HepG2 (cell line): ENCODE results near the gene FAM53B. TPM values are rescaled to one million over a fixed set of nuclear protein-coding genes. Genes with fewer than 3 reads are reported as not detected.

Experiments
- ATAC-seq: fragments of 200-7000 bp; cut with Tn5 transposase; 3 replicates; pipeline ENCODE4 v1.9.1; 2020; ENCODE audit warnings: mild to moderate bottlenecking, moderate library complexity
- BruUV-seq: library from RNA; stranded (reverse); fragments of 400-500 nt; replicated peaks from 2 replicates; lab custom pipeline; 2021; lab: Mats Ljungman, UMichigan
- CTCF ChIA-PET: fragments of 300-600 bp; formaldehyde crosslinking; extraction: SDS; loops from one replicate; lab custom pipeline; 2021; ENCODE audit warnings: low total read pairs, inconsistent platforms, low intra/inter-chr PET ratio; lab: Yijun Ruan, JAX
- POLR2A ChIA-PET: fragments of 350-600 bp; sonication (Branson Sonifier 250); formaldehyde crosslinking; loops from one replicate; lab custom pipeline; 2020; ENCODE audit warnings: antibody characterized with exemption, inconsistent platforms; lab: Yijun Ruan, JAX
- DNase-seq: peaks from one replicate; pipeline ENCODE4 v3.0.0-alpha.2; 2015; ENCODE audit warnings: low spot score
- FAIRE-seq: peaks from 3 replicates; lab custom pipeline; 2011; peaks lifted over from hg19 to GRCh38; lab: Jason Lieb, UNC
- H2AFZ ChIP-seq: one replicate; pipeline ENCODE4 v1.6.1; 2011; ENCODE audit warnings: low read length, inconsistent platforms
- H3K27ac ChIP-seq: fragments of 300-600 bp; 3 replicates; pipeline ENCODE4 v1.8.0; 2011; ENCODE audit warnings: mixed run types, mild to moderate bottlenecking, mixed read lengths, low read length, inconsistent platforms; ENCODE audit not compliant: insufficient read depth; ENCODE audit errors: extremely low read length
- H3K27me3 ChIP-seq, 2 experiments: fragments of 200-600 bp in 1 of 2; 2 replicates in 1 of 2; 3 replicates in 1 of 2; pipeline versions ENCODE4 v1.6.0 to v1.8.0; 2011; ENCODE audit warnings: low read length in 2 of 2, mild to moderate bottlenecking in 2 of 2, moderate library complexity in 2 of 2, inconsistent platforms in 1 of 2; ENCODE audit not compliant: insufficient read depth in 2 of 2, control insufficient read depth in 1 of 2
- H3K36me3 ChIP-seq, 2 experiments: fragments of 200-600 bp in 1 of 2; replicated peaks in 1 of 2; 2 replicates in 1 of 2; 3 replicates in 1 of 2; pipeline versions ENCODE4 v1.5.1 to v1.8.0; 2011; ENCODE audit warnings: low read length in 2 of 2, inconsistent platforms in 1 of 2; ENCODE audit not compliant: insufficient read depth in 2 of 2, control insufficient read depth in 1 of 2
- H3K4me1 ChIP-seq: 2 replicates; pipeline ENCODE4 v1.5.1; 2012; ENCODE audit warnings: low read length, inconsistent platforms; ENCODE audit not compliant: insufficient read depth
- H3K4me2 ChIP-seq: 2 replicates; pipeline ENCODE4 v1.6.0; 2011; ENCODE audit warnings: low read depth, low read length, inconsistent platforms
- H3K4me3 ChIP-seq, 3 experiments: fragments of 200-600 bp in 1 of 3; sonication (generic), shearing (Covaris generic) in 1 of 3; replicated peaks in 1 of 3; 2 replicates each; pipeline ENCODE4 v1.5.1; 2011 to 2016; ENCODE audit warnings: low read length in 3 of 3, inconsistent platforms in 2 of 3, low read depth in 2 of 3, mild to moderate bottlenecking in 2 of 3, control low read depth in 1 of 3, mixed read lengths in 1 of 3; ENCODE audit not compliant: insufficient read depth in 1 of 3
- H3K79me2 ChIP-seq: one replicate; pipeline ENCODE4 v1.6.1; 2011; ENCODE audit warnings: low read length, inconsistent platforms; ENCODE audit not compliant: insufficient read depth
- H3K9ac ChIP-seq: 2 replicates; pipeline ENCODE4 v1.6.0; 2011; ENCODE audit warnings: mild to moderate bottlenecking, low read depth, low read length, inconsistent platforms; ENCODE audit not compliant: insufficient read depth
- H3K9me3 ChIP-seq: 2 replicates; pipeline ENCODE4 v1.5.1; 2012; ENCODE audit warnings: mild to moderate bottlenecking, low read length
- H4K20me1 ChIP-seq: 2 replicates; pipeline ENCODE4 v1.6.0; 2011; ENCODE audit warnings: inconsistent platforms, mild to moderate bottlenecking, low read length, moderate library complexity; ENCODE audit not compliant: insufficient read depth
- FOXK2 ChIP-seq: fragments of 450-650 bp; IDR thresholded peaks from 2 replicates; pipeline ENCODE4 v1.6.1; 2016
- HNF4A ChIP-seq: sonication (generic); formaldehyde crosslinking; IDR thresholded peaks from 2 replicates; pipeline ENCODE4 v1.4.0; 2020; ENCODE audit warnings: missing genetic modification reagents
- RXRA ChIP-seq: sonication (generic); formaldehyde crosslinking; IDR thresholded peaks from 2 replicates; pipeline ENCODE4 v1.5.1; 2020; ENCODE audit warnings: missing genetic modification reagents
- ZNF33B ChIP-seq: sonication (generic); formaldehyde crosslinking; IDR thresholded peaks from 2 replicates; pipeline ENCODE4 v1.5.1; 2020; ENCODE audit warnings: mild to moderate bottlenecking, missing genetic modification reagents
- ZNF75D ChIP-seq: sonication (generic); formaldehyde crosslinking; IDR thresholded peaks from 2 replicates; pipeline ENCODE4 v1.8.1; 2023; ENCODE audit warnings: missing genetic modification reagents, mild to moderate bottlenecking, borderline replicate concordance
- ZNF781 ChIP-seq: sonication (generic); formaldehyde crosslinking; IDR thresholded peaks from 2 replicates; pipeline ENCODE4 v1.5.1; 2020; ENCODE audit warnings: borderline replicate concordance, mild to moderate bottlenecking, missing genetic modification reagents; ENCODE audit errors: not compliant biosample characterization
- WGBS: methylation state at CpG from one replicate; pipeline ENCODE4 v1.1.6; 2017; ENCODE audit warnings: low lambda C conversion rate; 5-methylcytosine and 5-hydroxymethylcytosine counted together
- in situ Hi-C: cut with HindIII; loops from 2 replicates; pipeline ENCODE4 v1.10.0; 2017; ENCODE audit warnings: low pct_unique_long_range_greater_than_20kb; ENCODE audit not compliant: extremely low pct_ligation_motif_present
- intact Hi-C: fragments of 100-400 bp; cut with micrococcal nuclease; formaldehyde crosslinking; loops from one replicate; pipeline ENCODE4 v1.10.0; 2022; ENCODE audit not compliant: unreplicated experiment
- polyA plus RNA-seq, 8 experiments: library from polyadenylated mRNA; depleted of rRNA in 3 of 8; stranded (reverse) in 7 of 8; unstranded in 1 of 8; fragments of >200 nt; fragmentation: Illumina TruSeq in 4 of 8; extraction: Trizol in 4 of 8; gene quantifications; 2 replicates each; pipeline versions ENCODE4 v1.2.1 to v1.2.3, GENCODE V29; 2011 to 2016; ENCODE audit warnings: low read depth in 4 of 8, missing spikeins in 1 of 8, mixed read lengths in 1 of 8; ENCODE audit not compliant: insufficient read depth in 1 of 8
- total RNA-seq, 5 experiments: library from RNA; depleted of rRNA; stranded (reverse); fragments of >200 nt; fragmentation: Illumina TruSeq; extraction: Trizol; gene quantifications; 2 replicates each; pipeline ENCODE4 v1.2.3, GENCODE V29; 2016; ENCODE audit warnings: low read depth in 1 of 5
- TF ChIP-seq, protein P1 (sequence below): sonication (generic); formaldehyde crosslinking; IDR thresholded peaks from 2 replicates; pipeline ENCODE4 v1.5.0; 2020; ENCODE audit warnings: missing genetic modification reagents
- TF ChIP-seq, protein P2 (sequence below): sonication (generic); formaldehyde crosslinking; IDR thresholded peaks from 2 replicates; pipeline ENCODE4 v1.5.1; 2020; ENCODE audit warnings: mild to moderate bottlenecking, missing genetic modification reagents, borderline replicate concordance

Gene FAM53B
- total and polyA plus RNA-seq, 2 of the 13 experiments (the other 11 are each of a cell fraction or from before 2014, with no cell fraction given): 6.4 to 19.3 TPM

DNA sequence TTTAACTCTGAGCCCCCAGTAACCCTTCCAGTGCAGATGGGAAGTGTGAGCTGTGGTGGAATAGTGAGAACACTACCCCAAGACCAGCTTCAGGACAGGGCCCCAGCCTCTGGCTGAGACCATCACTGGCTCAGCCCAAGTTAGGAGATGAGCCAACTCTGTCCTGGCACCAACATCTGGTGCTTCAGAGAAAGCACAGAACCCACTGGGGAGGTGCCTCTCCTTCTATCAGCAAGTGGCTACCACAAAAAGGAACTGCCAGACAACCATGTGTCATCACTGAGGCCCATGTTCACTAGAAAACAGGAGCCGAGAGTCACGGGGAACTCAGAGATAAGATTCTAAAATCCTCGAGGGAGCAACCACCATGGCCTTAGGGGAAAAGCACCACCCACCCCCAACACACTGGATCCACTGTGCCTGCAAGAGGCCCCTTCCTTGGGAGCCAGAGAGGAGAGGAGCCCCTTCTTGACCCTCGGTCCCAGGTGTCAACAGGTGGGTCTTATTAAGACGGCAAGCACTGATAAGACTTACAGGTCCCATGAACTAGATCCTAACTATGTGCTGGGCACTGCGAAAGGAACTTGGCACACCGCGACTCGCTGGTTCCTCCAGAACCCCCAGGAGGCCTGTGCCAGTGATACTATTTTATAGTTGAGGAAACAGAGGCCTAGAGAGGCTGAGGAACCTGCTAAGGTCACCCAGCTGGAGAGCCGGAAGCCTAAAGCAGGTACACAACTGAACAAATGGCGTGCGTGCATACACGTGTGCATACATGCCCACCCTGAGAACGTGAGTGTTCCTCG is 102.7 kb downstream of the FAM53B start:
- no TSS peak for BruUV-seq
- H4K20me1 ChIP-seq: peaks cover 9% of the 10 kb centered on the region; the same call in 1 of the 2 replicates
- ChIA-PET POLR2A (no interaction called here), CTCF (no interaction called here)
- no peaks in the 10 kb centered on the region for H3K27me3 ChIP-seq
- H3K9ac ChIP-seq: no peak overlapping the region
- in situ Hi-C loops (no loop called here), intact Hi-C loops (no loop called here)
- ATAC-seq (no peak), DNase-seq (no peak), FAIRE-seq (no peak)
- H3K9me3 ChIP-seq: no peaks in the 10 kb centered on the region
- H3K27ac ChIP-seq: no peak overlapping the region
- 85% methylated on average over 15 of the region's 15 CpGs for WGBS
- H3K36me3 ChIP-seq: peaks cover 0 to 3% of the 10 kb centered on the region in 2 experiments; a peak in 2 of 5 replicates
- no peak overlapping the region for H3K4me2 ChIP-seq
- no peaks in the 10 kb centered on the region for H3K79me2 ChIP-seq
- H3K4me3 ChIP-seq: no peak overlapping the region
- no peak overlapping the region for H2AFZ ChIP-seq
- H3K4me1 ChIP-seq: peaks cover 6% of the 10 kb centered on the region
- TF ChIP-seq FOXK2 (no peak), ZNF75D (no peak), HNF4A (no peak), ZNF33B (CRISPR knock-in tag) (no peak)
- TF ChIP-seq, protein P1, sequence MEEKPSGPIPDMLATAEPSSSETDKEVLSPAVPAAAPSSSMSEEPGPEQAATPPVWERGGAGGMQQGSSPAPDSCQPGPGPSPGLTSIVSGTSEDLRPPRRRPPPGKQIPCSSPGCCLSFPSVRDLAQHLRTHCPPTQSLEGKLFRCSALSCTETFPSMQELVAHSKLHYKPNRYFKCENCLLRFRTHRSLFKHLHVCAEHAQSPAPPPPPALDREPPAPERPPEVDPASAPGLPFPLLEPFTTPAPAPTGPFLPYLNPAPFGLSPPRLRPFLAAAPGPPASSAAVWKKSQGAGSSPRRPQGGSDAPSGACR (CRISPR knock-in tag): no peak
- TF ChIP-seq, all 625 proteins: peak for 0

DNA sequence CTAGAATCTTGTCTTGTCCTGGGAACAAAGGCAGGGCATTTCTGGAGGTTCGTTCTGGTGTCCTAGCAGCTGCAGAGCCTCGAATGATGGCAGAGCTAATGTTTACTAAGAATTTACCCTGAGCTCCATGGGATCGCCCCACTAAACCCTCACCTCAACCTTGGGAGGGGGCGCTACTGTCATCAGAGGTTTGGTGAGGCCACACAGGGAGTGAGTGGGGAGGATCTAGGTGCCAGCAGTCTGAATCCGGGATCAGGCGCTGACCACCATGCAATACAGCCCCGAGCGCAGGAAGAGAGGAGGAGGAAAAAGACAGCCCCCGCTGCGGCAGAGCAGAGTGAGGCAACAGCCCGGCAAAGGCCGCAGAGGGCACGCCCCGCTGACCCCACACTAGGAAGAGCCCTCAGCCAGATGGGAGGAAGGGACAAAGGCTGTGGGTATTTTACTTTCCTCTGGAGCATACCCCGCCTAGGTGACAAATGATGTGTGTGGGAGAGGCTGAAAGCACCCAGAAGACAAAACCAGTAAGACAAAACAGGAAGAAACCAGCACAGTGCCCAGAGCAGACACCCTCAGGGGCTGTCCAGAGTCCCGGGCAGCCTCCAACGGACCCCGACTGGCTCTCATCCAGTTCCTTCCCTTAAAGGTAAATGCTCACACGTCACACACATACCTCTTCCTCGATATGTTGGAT is 103.5 kb downstream of the FAM53B start:
- in situ Hi-C loops: no loop called here
- ATAC-seq: no peak
- Histone ChIP-seq H3K27ac (no peak overlapping the region), H3K36me3 (peaks cover 0 to 3% of the 10 kb centered on the region in 2 experiments; a peak in 2 of 5 replicates), H3K9ac (no peak overlapping the region), H3K4me1 (no peaks in the 10 kb centered on the region), H2AFZ (no peak overlapping the region), H3K27me3 (no peaks in the 10 kb centered on the region), H3K79me2 (no peaks in the 10 kb centered on the region), H4K20me1 (peaks cover 5% of the 10 kb centered on the region; the same call in 1 of the 2 replicates), H3K4me3 (no peak overlapping the region), H3K9me3 (no peaks in the 10 kb centered on the region), H3K4me2 (no peak overlapping the region)
- intact Hi-C loops: no loop called here
- DNase-seq: no peak
- POLR2A ChIA-PET: no interaction called here
- CTCF ChIA-PET: no interaction called here
- FAIRE-seq: no peak
- 94% methylated on average over 17 of the region's 20 CpGs for WGBS
- BruUV-seq: no TSS peak
- TF ChIP-seq RXRA (no peak), ZNF781 (no peak)
- TF ChIP-seq, protein P2, sequence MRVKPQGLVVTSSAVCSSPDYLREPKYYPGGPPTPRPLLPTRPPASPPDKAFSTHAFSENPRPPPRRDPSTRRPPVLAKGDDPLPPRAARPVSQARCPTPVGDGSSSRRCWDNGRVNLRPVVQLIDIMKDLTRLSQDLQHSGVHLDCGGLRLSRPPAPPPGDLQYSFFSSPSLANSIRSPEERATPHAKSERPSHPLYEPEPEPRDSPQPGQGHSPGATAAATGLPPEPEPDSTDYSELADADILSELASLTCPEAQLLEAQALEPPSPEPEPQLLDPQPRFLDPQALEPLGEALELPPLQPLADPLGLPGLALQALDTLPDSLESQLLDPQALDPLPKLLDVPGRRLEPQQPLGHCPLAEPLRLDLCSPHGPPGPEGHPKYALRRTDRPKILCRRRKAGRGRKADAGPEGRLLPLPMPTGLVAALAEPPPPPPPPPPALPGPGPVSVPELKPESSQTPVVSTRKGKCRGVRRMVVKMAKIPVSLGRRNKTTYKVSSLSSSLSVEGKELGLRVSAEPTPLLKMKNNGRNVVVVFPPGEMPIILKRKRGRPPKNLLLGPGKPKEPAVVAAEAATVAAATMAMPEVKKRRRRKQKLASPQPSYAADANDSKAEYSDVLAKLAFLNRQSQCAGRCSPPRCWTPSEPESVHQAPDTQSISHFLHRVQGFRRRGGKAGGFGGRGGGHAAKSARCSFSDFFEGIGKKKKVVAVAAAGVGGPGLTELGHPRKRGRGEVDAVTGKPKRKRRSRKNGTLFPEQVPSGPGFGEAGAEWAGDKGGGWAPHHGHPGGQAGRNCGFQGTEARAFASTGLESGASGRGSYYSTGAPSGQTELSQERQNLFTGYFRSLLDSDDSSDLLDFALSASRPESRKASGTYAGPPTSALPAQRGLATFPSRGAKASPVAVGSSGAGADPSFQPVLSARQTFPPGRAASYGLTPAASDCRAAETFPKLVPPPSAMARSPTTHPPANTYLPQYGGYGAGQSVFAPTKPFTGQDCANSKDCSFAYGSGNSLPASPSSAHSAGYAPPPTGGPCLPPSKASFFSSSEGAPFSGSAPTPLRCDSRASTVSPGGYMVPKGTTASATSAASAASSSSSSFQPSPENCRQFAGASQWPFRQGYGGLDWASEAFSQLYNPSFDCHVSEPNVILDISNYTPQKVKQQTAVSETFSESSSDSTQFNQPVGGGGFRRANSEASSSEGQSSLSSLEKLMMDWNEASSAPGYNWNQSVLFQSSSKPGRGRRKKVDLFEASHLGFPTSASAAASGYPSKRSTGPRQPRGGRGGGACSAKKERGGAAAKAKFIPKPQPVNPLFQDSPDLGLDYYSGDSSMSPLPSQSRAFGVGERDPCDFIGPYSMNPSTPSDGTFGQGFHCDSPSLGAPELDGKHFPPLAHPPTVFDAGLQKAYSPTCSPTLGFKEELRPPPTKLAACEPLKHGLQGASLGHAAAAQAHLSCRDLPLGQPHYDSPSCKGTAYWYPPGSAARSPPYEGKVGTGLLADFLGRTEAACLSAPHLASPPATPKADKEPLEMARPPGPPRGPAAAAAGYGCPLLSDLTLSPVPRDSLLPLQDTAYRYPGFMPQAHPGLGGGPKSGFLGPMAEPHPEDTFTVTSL (CRISPR knock-in tag): no peak
